ENCODE measurements around the gene RGS8. TPM values are rescaled to one million over a fixed set of nuclear protein-coding genes. Genes with fewer than 3 reads are reported as not detected.
A peak's percentile ranks its signal among the peaks of the same experiment; 100 is the strongest.

The RGS8 gene
- total RNA-seq, 1 donor from 2014 or later: not detected

GRCh38 chr1:182641561-182641960 lies 42.8 kb downstream of the RGS8 start:
- no peak for DNase-seq (ENCODE audit: low read depth)

DNA sequence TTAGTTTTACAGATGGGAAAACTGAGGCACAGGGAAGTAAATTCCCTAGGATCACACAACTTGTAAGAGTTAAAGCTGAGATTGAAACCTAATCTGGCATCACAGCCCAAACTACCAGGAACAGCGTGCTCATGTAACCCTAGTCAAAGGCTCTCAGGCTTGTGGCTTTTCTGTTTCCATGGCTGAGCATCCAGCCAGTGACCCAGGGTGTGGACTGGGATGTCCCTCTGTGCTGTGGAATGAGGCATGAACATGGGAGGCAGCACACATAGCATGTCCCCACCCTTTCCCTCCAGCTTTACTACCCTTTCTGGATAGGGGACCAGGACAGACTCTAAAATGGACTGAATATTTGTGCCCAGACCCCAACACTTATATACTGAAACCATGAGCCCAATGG lies 45.1 kb downstream of the RGS8 start:
- peak; percentile 62 for DNase-seq (ENCODE audit: low read depth)

- DNase-seq (ENCODE audit: low read depth): no peak
These were observed 46.6 kb downstream of the RGS8 start for GRCh38 chr1:182637769-182638168.

- peak; percentile 18 for DNase-seq (ENCODE audit: low read depth)
These were observed 48.5 kb downstream of the RGS8 start for GRCh38 chr1:182635871-182636270.

Other genes with a start within 250 kb of the RGS8 start
- not detected in 2 replicates for gene RGSL1, start 234.4 kb downstream of the RGS8 start, total RNA-seq
- 9.2 and 11.2 TPM in 2 replicates for gene RNASEL, start 95.3 kb downstream of the RGS8 start, total RNA-seq
- 5.1 and 12.1 TPM in 2 replicates for gene RGS16, start 80.2 kb downstream of the RGS8 start, total RNA-seq
- gene NPL, start 105.2 kb upstream of the RGS8 start, total RNA-seq: 2.2 and 3.6 TPM in 2 replicates
- gene DHX9, start 154.8 kb upstream of the RGS8 start, total RNA-seq: 113 and 114 TPM in 2 replicates